Spleen (tissue), 11 donors: Measurements from ENCODE around the gene DLGAP3. TPM values are rescaled to one million over a fixed set of nuclear protein-coding genes. Genes with fewer than 3 reads are reported as not detected.

Source experiments
- DNase-seq: peaks from one replicate; pipeline ENCODE4 v3.0.0-alpha.2; 2020
- H3K27ac ChIP-seq, 8 donors: fragments of 200-600 bp; sonication (generic) in 7 of 8; 1 replicate in 4 of 8; 2 replicates in 4 of 8; pipeline versions ENCODE4 v1.5.0 to v1.8.0; 2016 to 2021; ENCODE audit warnings: inconsistent platforms in 4 of 8, mild to moderate bottlenecking in 4 of 8, moderate library complexity in 1 of 8
- H3K27me3 ChIP-seq, 7 donors: fragments of 200-600 bp; sonication (generic) in 6 of 7; replicated peaks in 1 of 7; 1 replicate in 4 of 7; 2 replicates in 3 of 7; pipeline versions ENCODE4 v1.5.0 to v1.8.0; 2016 to 2021; ENCODE audit warnings: inconsistent platforms in 3 of 7, mild to moderate bottlenecking in 1 of 7
- H3K36me3 ChIP-seq, 6 donors: fragments of 200-600 bp; sonication (generic) in 5 of 6; 1 replicate in 4 of 6; 2 replicates in 2 of 6; pipeline versions ENCODE4 v1.5.0 to v1.8.0; 2016 to 2021; ENCODE audit warnings: inconsistent platforms in 2 of 6
- H3K4me1 ChIP-seq, 6 donors: fragments of 200-600 bp; sonication (generic) in 5 of 6; 1 replicate in 3 of 6; 2 replicates in 3 of 6; pipeline versions ENCODE4 v1.5.0 to v1.8.0; 2016 to 2021; ENCODE audit warnings: inconsistent platforms in 3 of 6
- H3K4me3 ChIP-seq, 8 donors: fragments of 200-600 bp; sonication (generic) in 7 of 8; 1 replicate in 4 of 8; 2 replicates in 4 of 8; pipeline versions ENCODE4 v1.5.0 to v1.8.0; 2016 to 2021; ENCODE audit warnings: inconsistent platforms in 4 of 8, mild to moderate bottlenecking in 4 of 8, moderate library complexity in 2 of 8
- H3K9me3 ChIP-seq, 8 donors: fragments of 200-600 bp; sonication (generic) in 7 of 8; 1 replicate in 4 of 8; 2 replicates in 4 of 8; pipeline versions ENCODE4 v1.5.0 to v1.8.0; 2016 to 2021; ENCODE audit warnings: inconsistent platforms in 4 of 8
- CTCF ChIP-seq, 11 experiments: fragments of 200-600 bp in 7 of 11; fragments of 450-650 bp in 4 of 11; sonication (generic) in 4 of 11; IDR thresholded peaks in 8 of 11; conservative IDR thresholded peaks in 3 of 11; 1 replicate in 7 of 11; 2 replicates in 4 of 11; pipeline versions ENCODE4 v1.4.0 to v1.8.0; 2016 to 2021; ENCODE audit warnings: antibody characterized with exemption in 11 of 11, inconsistent platforms in 4 of 11, mild to moderate bottlenecking in 1 of 11
- POLR2A ChIP-seq, 3 donors: fragments of 450-650 bp; IDR thresholded peaks; one replicate each; pipeline ENCODE4 v1.5.1; 2017; ENCODE audit warnings: antibody characterized with exemption in 3 of 3, mild to moderate bottlenecking in 1 of 3
- POLR2AphosphoS5 ChIP-seq, 3 donors: sonication (generic); formaldehyde crosslinking; IDR thresholded peaks; one replicate each; pipeline ENCODE4 v1.5.1; 2017; ENCODE audit warnings: antibody characterized with exemption in 3 of 3
- WGBS, 5 donors: extraction: QIAGEN DNeasy Blood & Tissue Kit in 3 of 5; methylation state at CpG; one replicate each; pipeline versions ENCODE4 v1.1.5 to v1.1.7; 2013 to 2018; 5-methylcytosine and 5-hydroxymethylcytosine counted together
- intact Hi-C: fragments of 100-400 bp; cut with DNase I; formaldehyde crosslinking; loops from one replicate; pipeline ENCODE4 v1.15.0; 2023; ENCODE audit warnings: low total_unique reads
- polyA plus RNA-seq, 3 donors: library from polyadenylated mRNA; stranded (reverse); fragments of 200-250 nt; gene quantifications; one replicate each; pipeline ENCODE4 v1.2.1, GENCODE V29; 2013
- total RNA-seq, 7 donors: library from RNA; depleted of rRNA in 3 of 7; stranded (reverse); fragments of >200 nt in 3 of 7; fragmentation: NEBNext Ultra II Directional in 4 of 7; extraction: Animal tissue kit (Norgen Biotek cat#: 25700) in 4 of 7; gene quantifications; one replicate each; pipeline versions ENCODE4 v1.1.0 to v1.2.1, GENCODE V29; 2016 to 2021
- donor health status: healthy with polysubstance abuse.
- donor health status: DM: no; HTN: no; CAD: no; lungs with moderate emphysema.
- donor health status: DM: no; HTN: no; CAD: no.
- donor health status: Bipolar disorder and iron deficiency.
- donor health status: healthy.
- donor health status: DM: no; HTN: no; CAD: no.
- donor health status: DM: yes; HTN: yes; CAD: no.

The DLGAP3 gene
- total and polyA plus RNA-seq, 10 donors: 0.54 to 4.3 (median 1.9) TPM

- H3K4me3 ChIP-seq: no peak overlapping the region
- TF ChIP-seq POLR2AphosphoS5 (IDR thresholded peaks at IDR 0.05) (no peak), POLR2A (IDR thresholded peaks at IDR 0.05) (no peak), CTCF (IDR thresholded peaks at IDR 0.05 in 8 of 11, conservative IDR thresholded peaks at IDR 0.05 in 3 of 11) (no peak)
- DNase-seq: no peak
- intact Hi-C loops: no loop called here
- no peaks in the 10 kb centered on the region for H3K4me1 ChIP-seq
- no peaks in the 10 kb centered on the region for H3K9me3 ChIP-seq
- peaks cover 0 to 7% (median 0%) of the 10 kb centered on the region in 6 donors for H3K36me3 ChIP-seq
- H3K27ac ChIP-seq: no peak overlapping the region
- H3K27me3 ChIP-seq: no peaks in the 10 kb centered on the region
- 50 to 89% (median 58%) methylated on average over 1 of the region's 1 CpG for WGBS, 5 donors
Measured at GRCh38 chr1:34833711-34834110, 95.7 kb downstream of the DLGAP3 start.

- no peaks in the 10 kb centered on the region for H3K4me1 ChIP-seq
- 79 to 93% (median 81%) methylated on average over 6 of the region's 6 CpGs for WGBS, 5 donors
- H3K27me3 ChIP-seq: no peaks in the 10 kb centered on the region
- H3K4me3 ChIP-seq: no peak overlapping the region
- TF ChIP-seq POLR2AphosphoS5 (IDR thresholded peaks at IDR 0.05): no peak
- TF ChIP-seq CTCF (IDR thresholded peaks at IDR 0.05 in 8 of 11, conservative IDR thresholded peaks at IDR 0.05 in 3 of 11): no peak
- no peak for TF ChIP-seq POLR2A (IDR thresholded peaks at IDR 0.05)
- no peaks in the 10 kb centered on the region for H3K9me3 ChIP-seq
- intact Hi-C loops: no loop called here
- DNase-seq: no peak
- no peak overlapping the region for H3K27ac ChIP-seq
- H3K36me3 ChIP-seq: peaks cover 0 to 7% (median 0%) of the 10 kb centered on the region in 6 donors
Measured at GRCh38 chr1:34831721-34832246, 97.7 kb downstream of the DLGAP3 start.

GRCh38 chr1:34829250-34829649 is 100.2 kb downstream of the DLGAP3 start:
- Histone ChIP-seq H3K27me3 (no peaks in the 10 kb centered on the region), H3K4me3 (no peak overlapping the region), H3K9me3 (no peaks in the 10 kb centered on the region), H3K36me3 (peaks cover 0 to 7% (median 0%) of the 10 kb centered on the region in 6 donors), H3K27ac (no peak overlapping the region), H3K4me1 (no peaks in the 10 kb centered on the region)
- intact Hi-C loops: no loop called here
- no peak for DNase-seq
- 75 to 90% (median 79%) methylated on average over 3 of the region's 3 CpGs for WGBS, 5 donors
- TF ChIP-seq POLR2A (IDR thresholded peaks at IDR 0.05): no peak
- no peak for TF ChIP-seq CTCF (IDR thresholded peaks at IDR 0.05 in 8 of 11, conservative IDR thresholded peaks at IDR 0.05 in 3 of 11)
- TF ChIP-seq POLR2AphosphoS5 (IDR thresholded peaks at IDR 0.05): no peak

- no peaks in the 10 kb centered on the region for H3K4me1 ChIP-seq
Measured at GRCh38 chr1:34828611-34829010, 100.8 kb downstream of the DLGAP3 start.

More at GRCh38 chr1:34828611-34829010, 100.8 kb downstream of the DLGAP3 start:
- intact Hi-C loops: no loop called here
- H3K27me3 ChIP-seq: no peaks in the 10 kb centered on the region
- H3K4me3 ChIP-seq: no peak overlapping the region
- 76 to 80% (median 78%) methylated on average over 2 of the region's 2 CpGs for WGBS, 5 donors
- TF ChIP-seq CTCF (IDR thresholded peaks at IDR 0.05 in 8 of 11, conservative IDR thresholded peaks at IDR 0.05 in 3 of 11) (no peak), POLR2A (IDR thresholded peaks at IDR 0.05) (no peak), POLR2AphosphoS5 (IDR thresholded peaks at IDR 0.05) (no peak)
- peaks cover 0 to 3% (median 0%) of the 10 kb centered on the region in 8 donors for H3K9me3 ChIP-seq
- no peak for DNase-seq
- no peak overlapping the region for H3K27ac ChIP-seq
- peaks cover 0 to 7% (median 0%) of the 10 kb centered on the region in 6 donors for H3K36me3 ChIP-seq
